ENCODE data around the gene PRLR. TPM values are rescaled to one million over a fixed set of nuclear protein-coding genes. Genes with fewer than 3 reads are reported as not detected.
"Not testable (repeated sequence)": the region's sequence is repeated elsewhere in the genome, so short reads cannot be mapped to it uniquely, and the experiment has no call there.

PRLR gene
- polyA plus RNA-seq (ENCODE audit: insufficient read length in 3 of 3) = 10 to 100 TPM; 31.5 to 45.3 (median 42.9) TPM

GRCh38 chr5:35230038-35230611 is at the start of gene PRLR:
Gene PRLR, minus strand, starts transcription at chr5:35230487. Its CDS starts 140,867 bp downstream, at chr5:35089620.
- no peak for DNase-seq (ENCODE audit: low read depth in 3 of 3, low spot score in 2 of 3)

GRCh38 chr5:35274839-35275509 is 44.7 kb upstream of the PRLR start:
- DNase-seq (ENCODE audit: low read depth in 3 of 3, low spot score in 2 of 3) = no peak

DNA sequence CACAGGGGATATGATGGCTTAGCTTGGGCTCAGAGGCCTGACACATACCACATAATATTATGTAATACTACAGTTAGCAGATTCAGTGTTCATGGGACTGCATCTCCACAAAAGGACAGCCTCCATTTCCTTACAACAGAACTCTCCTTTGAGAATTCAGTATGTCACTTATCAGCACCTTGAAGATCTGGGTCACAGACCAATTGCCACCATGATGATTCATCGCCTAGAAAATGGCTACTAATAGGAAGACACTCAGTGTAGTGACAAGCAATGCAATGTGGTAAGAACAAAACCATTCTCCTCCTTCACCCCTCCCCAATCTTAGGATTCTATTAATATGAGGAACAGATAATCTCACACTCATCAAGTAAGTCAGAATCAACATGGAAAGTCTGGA is 38.7 kb upstream of the PRLR start:
- DNase-seq (ENCODE audit: low read depth in 3 of 3, low spot score in 2 of 3) = no peak

- DNase-seq (ENCODE audit: low read depth in 3 of 3, low spot score in 2 of 3) = no peak
These were observed 36.0 kb upstream of the PRLR start for GRCh38 chr5:35266276-35266675.

- DNase-seq (ENCODE audit: low read depth in 3 of 3, low spot score in 2 of 3) = no peak
These were observed 34.2 kb upstream of the PRLR start for GRCh38 chr5:35264509-35264908.

GRCh38 chr5:35263266-35263877 is 33.1 kb upstream of the PRLR start:
- no peak for DNase-seq (ENCODE audit: low read depth in 3 of 3, low spot score in 2 of 3)

- DNase-seq (ENCODE audit: low read depth in 3 of 3, low spot score in 2 of 3) = no peak
These were observed 23.3 kb upstream of the PRLR start for GRCh38 chr5:35253582-35253981.

DNA sequence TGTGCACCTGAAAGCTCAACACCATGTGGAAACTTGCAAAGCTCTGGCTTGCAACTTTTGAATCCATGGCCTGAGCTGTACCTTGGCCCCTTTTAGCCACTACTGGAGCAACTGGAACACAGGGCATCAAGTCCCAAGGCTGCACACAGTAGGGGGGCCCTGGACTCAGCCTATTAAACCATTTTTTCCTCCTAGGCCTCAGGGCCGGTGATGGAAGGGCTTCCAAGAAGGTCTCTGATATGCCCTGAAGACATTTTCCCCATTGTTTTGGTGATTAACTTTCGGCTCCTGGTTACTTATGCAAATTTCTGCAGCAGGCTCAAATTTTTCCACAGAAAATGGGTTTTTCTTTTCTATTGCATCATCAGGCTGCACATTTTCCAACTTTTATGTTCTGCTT is 22.7 kb upstream of the PRLR start:
- DNase-seq (ENCODE audit: low read depth in 3 of 3, low spot score in 2 of 3) = no peak

DNA sequence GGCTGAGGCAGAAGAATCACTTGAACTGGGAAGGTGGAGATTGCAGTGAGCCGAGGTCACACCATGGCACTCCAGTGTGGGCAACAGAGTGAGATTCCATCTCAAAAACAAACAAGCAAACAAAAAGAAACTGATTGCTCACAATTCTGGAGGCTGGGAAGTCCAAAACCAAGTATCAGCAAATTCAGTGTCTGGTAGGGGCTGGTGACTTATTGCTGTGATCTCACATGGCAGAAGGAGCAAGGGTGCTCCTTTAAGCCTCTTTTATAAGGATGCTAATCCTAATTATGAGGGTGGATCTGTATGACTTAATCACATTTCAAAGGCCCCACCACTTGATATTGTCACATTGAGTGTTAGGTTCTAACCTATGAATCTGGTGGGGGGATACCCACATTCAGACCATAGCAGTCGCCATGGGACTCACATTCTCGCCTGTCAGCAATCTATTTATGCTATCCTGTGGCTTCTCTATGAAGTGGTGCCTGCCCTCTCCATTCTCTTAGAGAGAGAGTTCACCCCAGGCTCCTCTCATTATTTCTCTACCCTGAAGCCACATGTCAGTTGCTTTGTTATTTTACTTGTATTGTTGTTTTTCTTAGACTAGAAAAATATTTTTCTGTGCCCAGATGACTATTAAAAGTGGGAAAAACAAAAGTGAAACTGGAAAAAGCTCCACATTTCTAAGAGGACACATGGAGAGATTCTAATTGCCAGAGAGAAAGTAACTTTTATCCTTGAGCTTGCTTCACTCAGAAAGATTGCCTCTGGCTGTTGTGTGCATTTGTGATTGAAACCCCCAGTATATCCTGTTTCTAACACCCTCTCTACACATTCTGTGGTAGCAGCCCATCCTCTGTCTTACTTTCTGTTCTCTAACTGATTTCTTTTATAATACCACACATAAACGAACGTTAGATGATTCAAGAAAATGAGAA is 18.8 kb upstream of the PRLR start:
- no peak for DNase-seq (ENCODE audit: low read depth in 3 of 3, low spot score in 2 of 3)

- DNase-seq (ENCODE audit: low read depth in 3 of 3, low spot score in 2 of 3) = no peak
These were observed 17.4 kb upstream of the PRLR start for GRCh38 chr5:35247648-35248034.

- DNase-seq (ENCODE audit: low read depth in 3 of 3, low spot score in 2 of 3) = no peak
These were observed 16.8 kb upstream of the PRLR start for GRCh38 chr5:35246900-35247647.

DNA sequence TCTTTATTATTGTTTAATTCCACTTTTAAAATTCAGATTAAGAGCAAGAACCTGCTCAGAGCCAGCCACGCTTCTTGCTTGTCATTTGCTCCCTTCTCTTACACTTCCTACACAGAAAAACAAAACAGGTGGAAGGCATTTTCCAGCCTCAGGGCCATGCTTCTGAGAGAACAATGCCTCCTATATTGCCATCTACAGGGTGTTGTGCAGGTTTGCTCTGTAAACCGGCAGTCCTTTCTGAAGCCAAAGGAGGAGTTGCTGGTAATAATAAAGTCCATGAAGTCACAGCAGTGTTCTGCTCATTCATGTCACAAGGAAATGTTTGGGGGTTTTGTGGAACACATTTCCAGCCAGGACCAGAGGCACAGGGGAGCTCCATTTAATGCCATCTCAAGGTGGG is 16.1 kb upstream of the PRLR start:
- DNase-seq (ENCODE audit: low read depth in 3 of 3, low spot score in 2 of 3) = no peak

DNA sequence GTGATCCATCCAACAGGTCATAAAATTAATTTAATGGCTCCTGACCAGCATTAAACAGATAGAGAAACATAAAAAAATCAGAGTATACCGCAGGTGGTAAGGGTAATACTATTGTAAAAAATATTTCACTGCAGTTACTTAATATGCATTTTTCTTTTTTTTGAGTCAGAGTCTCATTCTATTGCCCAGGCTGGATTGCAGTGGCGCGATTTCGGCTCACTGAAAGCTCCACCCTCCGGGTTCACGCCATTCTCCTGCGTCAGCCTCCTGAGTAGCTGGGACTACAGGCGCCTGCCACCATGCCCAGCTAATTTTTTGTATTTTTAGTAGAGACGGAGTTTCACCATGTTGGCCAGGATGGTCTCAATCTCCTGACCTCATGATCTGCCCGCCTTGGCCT is 15.1 kb upstream of the PRLR start:
- not testable (repeated sequence) for DNase-seq (ENCODE audit: low read depth in 3 of 3, low spot score in 2 of 3)

GRCh38 chr5:35244171-35244570 is 13.9 kb upstream of the PRLR start:
- no peak for DNase-seq (ENCODE audit: low read depth in 3 of 3, low spot score in 2 of 3)

GRCh38 chr5:35242702-35243258 is 12.5 kb upstream of the PRLR start:
- DNase-seq (ENCODE audit: low read depth in 3 of 3, low spot score in 2 of 3) = no peak

DNA sequence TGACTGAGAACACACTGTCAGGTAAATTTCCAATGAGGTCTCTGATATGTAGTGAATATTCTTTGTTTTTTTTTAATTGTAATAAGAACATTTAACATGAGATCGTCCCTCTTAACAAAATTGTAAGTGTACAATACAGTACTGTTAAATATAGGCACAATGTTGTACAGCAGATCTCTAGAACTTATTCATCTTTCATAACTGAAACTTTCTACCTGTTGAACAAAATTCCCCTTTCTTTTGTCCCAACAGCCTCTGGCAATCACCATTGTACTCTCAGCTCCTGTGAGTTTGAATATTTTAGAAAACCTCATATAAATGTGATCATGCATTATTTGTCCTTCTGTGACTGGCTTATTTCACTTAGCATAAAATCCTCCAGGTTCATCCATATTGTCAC is 10.6 kb upstream of the PRLR start:
- no peak for DNase-seq (ENCODE audit: low read depth in 3 of 3, low spot score in 2 of 3)

- DNase-seq (ENCODE audit: low read depth in 3 of 3, low spot score in 2 of 3) = no peak
These were observed 9.8 kb upstream of the PRLR start for GRCh38 chr5:35239911-35240610.

GRCh38 chr5:35239476-35239875 is 9.2 kb upstream of the PRLR start:
- DNase-seq (ENCODE audit: low read depth in 3 of 3, low spot score in 2 of 3) = no peak

DNA sequence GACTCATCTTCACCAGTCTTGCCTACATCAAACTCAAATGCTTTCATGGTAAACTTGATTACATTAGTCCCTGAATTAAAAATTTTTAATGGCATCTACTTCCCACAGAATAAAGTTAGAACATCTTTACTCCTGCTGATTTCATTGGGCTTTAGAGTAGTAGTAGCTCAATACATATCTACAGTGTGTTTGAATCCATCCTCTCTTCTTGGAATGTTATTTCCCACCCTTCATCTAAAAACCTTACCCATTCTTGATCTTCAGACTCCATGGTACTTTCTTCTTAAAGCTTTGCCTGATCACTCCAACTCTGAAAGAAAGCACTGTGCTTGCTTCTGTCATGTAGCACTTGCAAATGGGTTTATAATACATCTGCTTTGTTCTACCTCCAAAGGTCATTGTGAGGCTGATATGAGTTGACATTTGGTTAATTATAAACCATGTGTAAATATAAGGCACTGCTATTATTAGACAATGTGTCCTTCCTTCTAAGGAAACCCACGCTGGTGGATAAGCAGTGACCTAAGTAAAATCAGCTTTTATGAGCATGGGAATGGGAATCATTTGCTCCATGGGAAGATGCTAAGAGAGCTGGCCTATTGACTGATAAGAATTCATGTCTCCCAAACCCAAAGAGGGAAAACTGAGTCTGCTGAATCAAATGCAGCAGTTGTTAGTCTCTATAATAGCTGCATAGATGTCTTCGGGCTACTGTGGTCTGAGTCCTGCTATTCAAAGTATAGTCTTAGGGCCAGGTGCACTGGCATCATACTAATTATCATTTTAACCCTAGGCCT is 7.5 kb upstream of the PRLR start:
- no peak for DNase-seq (ENCODE audit: low read depth in 3 of 3, low spot score in 2 of 3)
